ENCODE data around the gene F12.

DNA sequence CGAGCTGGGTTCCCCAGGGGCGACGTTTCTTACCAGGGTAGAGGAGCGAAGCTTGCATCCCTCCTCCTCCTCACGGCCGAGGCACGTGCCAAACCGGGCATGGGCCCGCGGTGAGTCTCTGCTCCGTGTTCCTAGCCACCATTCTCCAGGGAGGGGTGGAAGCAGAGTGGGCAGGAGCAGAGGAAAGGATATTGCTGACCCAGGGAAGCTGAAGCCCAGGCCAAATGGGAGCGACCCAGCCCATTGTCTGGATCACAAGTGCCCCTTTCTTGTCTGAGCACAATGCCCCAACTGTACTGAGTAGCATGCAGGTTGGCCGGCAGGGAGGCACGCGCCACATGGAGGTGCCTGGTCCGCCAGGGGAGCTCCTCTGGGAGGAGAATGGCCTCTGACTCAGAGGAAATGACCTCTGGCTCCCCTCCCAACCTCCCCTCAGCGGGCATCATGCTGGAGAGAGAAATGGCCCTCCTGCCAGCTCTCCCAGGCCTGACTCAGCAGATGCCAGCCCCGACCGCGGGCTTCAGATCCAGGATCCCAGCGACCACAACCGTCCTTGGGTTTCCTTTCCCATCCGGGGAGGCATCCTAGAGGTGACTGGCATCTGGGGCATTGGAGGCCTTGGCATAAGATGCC is 38.4 kb upstream of the F12 start:
- TF ChIP-seq, protein P1, sequence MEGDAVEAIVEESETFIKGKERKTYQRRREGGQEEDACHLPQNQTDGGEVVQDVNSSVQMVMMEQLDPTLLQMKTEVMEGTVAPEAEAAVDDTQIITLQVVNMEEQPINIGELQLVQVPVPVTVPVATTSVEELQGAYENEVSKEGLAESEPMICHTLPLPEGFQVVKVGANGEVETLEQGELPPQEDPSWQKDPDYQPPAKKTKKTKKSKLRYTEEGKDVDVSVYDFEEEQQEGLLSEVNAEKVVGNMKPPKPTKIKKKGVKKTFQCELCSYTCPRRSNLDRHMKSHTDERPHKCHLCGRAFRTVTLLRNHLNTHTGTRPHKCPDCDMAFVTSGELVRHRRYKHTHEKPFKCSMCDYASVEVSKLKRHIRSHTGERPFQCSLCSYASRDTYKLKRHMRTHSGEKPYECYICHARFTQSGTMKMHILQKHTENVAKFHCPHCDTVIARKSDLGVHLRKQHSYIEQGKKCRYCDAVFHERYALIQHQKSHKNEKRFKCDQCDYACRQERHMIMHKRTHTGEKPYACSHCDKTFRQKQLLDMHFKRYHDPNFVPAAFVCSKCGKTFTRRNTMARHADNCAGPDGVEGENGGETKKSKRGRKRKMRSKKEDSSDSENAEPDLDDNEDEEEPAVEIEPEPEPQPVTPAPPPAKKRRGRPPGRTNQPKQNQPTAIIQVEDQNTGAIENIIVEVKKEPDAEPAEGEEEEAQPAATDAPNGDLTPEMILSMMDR (conservative IDR thresholded peaks at IDR 0.05 in 1 of 2, IDR thresholded peaks at IDR 0.05 in 1 of 2; ENCODE audit: low read depth in 1 of 2, low read length in 2 of 2) = no peak
- TF ChIP-seq EZH2 (IDR thresholded peaks at IDR 0.05; ENCODE audit: low read length, missing control alignments) = no peak

Data from fibroblast of lung (primary cell).